ELR (cell line): ENCODE measurements around the gene NLRP2B.
"Not testable (repeated sequence)": the region's sequence is repeated elsewhere in the genome, so short reads cannot be mapped to it uniquely, and the experiment has no call there.

Experiments used
- DNase-seq: peaks from one replicate; pipeline ENCODE4 v3.0.0-alpha.2; 2015; ENCODE audit warnings: low read depth

Gene NLRP2B

GRCh38 chrX:57680160-57680559 lies at the start of gene NLRP2B:
NLRP2B (minus strand) TSS chrX:57680260.
- DNase-seq: no peak

- DNase-seq: not testable (repeated sequence)
These were observed 45.9 kb upstream of the NLRP2B start for GRCh38 chrX:57725995-57726394.

GRCh38 chrX:57681341-57681740 lies 1.3 kb upstream of the NLRP2B start:
- no peak for DNase-seq

GRCh38 chrX:57678686-57679428 lies 1.2 kb downstream of the NLRP2B start:
- no peak for DNase-seq

- no peak for DNase-seq
These were observed 2.8 kb downstream of the NLRP2B start for GRCh38 chrX:57677132-57677858.

GRCh38 chrX:57675320-57675719 lies 4.7 kb downstream of the NLRP2B start:
- DNase-seq: no peak

- DNase-seq: no peak
These were observed 5.2 kb downstream of the NLRP2B start for GRCh38 chrX:57674861-57675260.

- DNase-seq: no peak
These were observed 10.1 kb downstream of the NLRP2B start for GRCh38 chrX:57669961-57670360.

GRCh38 chrX:57667010-57667409 lies 13.1 kb downstream of the NLRP2B start:
- DNase-seq: no peak

- no peak for DNase-seq
These were observed 25.0 kb downstream of the NLRP2B start for GRCh38 chrX:57655065-57655464.

GRCh38 chrX:57652705-57653104 lies 27.4 kb downstream of the NLRP2B start:
- no peak for DNase-seq

- no peak for DNase-seq
These were observed 28.7 kb downstream of the NLRP2B start for GRCh38 chrX:57651169-57651919.

- no peak for DNase-seq
These were observed 33.0 kb downstream of the NLRP2B start for GRCh38 chrX:57647020-57647419.

GRCh38 chrX:57643698-57644097 lies 36.4 kb downstream of the NLRP2B start:
- DNase-seq: no peak

- DNase-seq: no peak
These were observed 38.7 kb downstream of the NLRP2B start for GRCh38 chrX:57641338-57641737.

GRCh38 chrX:57640674-57641016 lies 39.4 kb downstream of the NLRP2B start:
- DNase-seq: no peak

- not testable (repeated sequence) for DNase-seq
These were observed 50.6 kb downstream of the NLRP2B start for GRCh38 chrX:57629438-57629837.
